GM19397 (cell line): ENCODE measurements around the gene NPS.

ENCODE experiments used
- ATAC-seq: cut with Tn5 transposase; IDR thresholded peaks from one replicate; pipeline ENCODE4 v1.9.1; 2021; ENCODE audit warnings: mild to moderate bottlenecking, moderate library complexity; ENCODE audit not compliant: unreplicated experiment

Gene NPS

GRCh38 chr10:127556916-127557315 is 7.8 kb downstream of the NPS start:
- ATAC-seq: no peak

GRCh38 chr10:127561647-127562046 is 12.5 kb downstream of the NPS start:
- ATAC-seq: no peak

- ATAC-seq: no peak
Measured at GRCh38 chr10:127563718-127564553, 14.8 kb downstream of the NPS start.

GRCh38 chr10:127564644-127565043 is 15.5 kb downstream of the NPS start:
- no peak for ATAC-seq

- no peak for ATAC-seq
Measured at GRCh38 chr10:127565583-127565982, 16.5 kb downstream of the NPS start.

- no peak for ATAC-seq
Measured at GRCh38 chr10:127569210-127569609, 20.1 kb downstream of the NPS start.

- ATAC-seq: no peak
Measured at GRCh38 chr10:127570036-127570435, 20.9 kb downstream of the NPS start.

GRCh38 chr10:127571386-127571785 is 22.3 kb downstream of the NPS start:
- ATAC-seq: no peak

GRCh38 chr10:127576051-127576450 is 26.9 kb downstream of the NPS start:
- ATAC-seq: no peak

GRCh38 chr10:127576740-127577161 is 27.6 kb downstream of the NPS start:
- ATAC-seq: no peak

GRCh38 chr10:127577376-127578258 is 28.5 kb downstream of the NPS start:
- ATAC-seq: no peak

GRCh38 chr10:127578259-127578960 is 29.3 kb downstream of the NPS start:
- ATAC-seq: no peak

- ATAC-seq: no peak
Measured at GRCh38 chr10:127578961-127579305, 29.8 kb downstream of the NPS start.

GRCh38 chr10:127579640-127580039 is 30.5 kb downstream of the NPS start:
- no peak for ATAC-seq

- no peak for ATAC-seq
Measured at GRCh38 chr10:127580822-127581221, 31.7 kb downstream of the NPS start.

GRCh38 chr10:127585519-127586023 is 36.5 kb downstream of the NPS start:
- ATAC-seq: no peak

- no peak for ATAC-seq
Measured at GRCh38 chr10:127587668-127588365, 38.7 kb downstream of the NPS start.

- ATAC-seq: no peak
Measured at GRCh38 chr10:127592586-127592985, 43.5 kb downstream of the NPS start.

- no peak for ATAC-seq
Measured at GRCh38 chr10:127600479-127600878, 51.4 kb downstream of the NPS start.
